GM23248 (cell line): ENCODE data around the gene LSM3. TPM values are rescaled to one million over a fixed set of nuclear protein-coding genes. Genes with fewer than 3 reads are reported as not detected.

Source experiments
- DNase-seq: peaks from one replicate; pipeline ENCODE4 v3.0.0-alpha.2; 2015
- H2AFZ ChIP-seq: fragments of 200-600 bp; sonication (generic); 2 replicates; pipeline ENCODE4 v1.6.1; 2016; ENCODE audit warnings: antibody characterized with exemption
- H3F3A ChIP-seq: fragments of 200-600 bp; sonication (generic); 2 replicates; pipeline ENCODE4 v1.6.1; 2016; ENCODE audit warnings: mild to moderate bottlenecking, antibody characterized with exemption, mixed run types; ENCODE audit not compliant: insufficient read depth
- H3K27ac ChIP-seq: fragments of 200-600 bp; sonication (generic); 2 replicates; pipeline ENCODE4 v1.5.1; 2016; ENCODE audit warnings: mild to moderate bottlenecking
- H3K27me3 ChIP-seq: fragments of 200-600 bp; sonication (generic); replicated peaks from 2 replicates; pipeline ENCODE4 v1.6.1; 2016; ENCODE audit warnings: mild to moderate bottlenecking; ENCODE audit not compliant: insufficient read depth
- H3K36me3 ChIP-seq: fragments of 200-600 bp; sonication (generic); 2 replicates; pipeline ENCODE4 v1.6.1; 2016; ENCODE audit warnings: low read depth, mild to moderate bottlenecking
- H3K4me1 ChIP-seq: fragments of 200-600 bp; sonication (generic); 2 replicates; pipeline ENCODE4 v1.6.1; 2016; ENCODE audit warnings: mild to moderate bottlenecking; ENCODE audit not compliant: insufficient read depth
- H3K4me2 ChIP-seq: fragments of 200-600 bp; sonication (generic); one replicate; pipeline ENCODE4 v1.6.1; 2016; ENCODE audit warnings: mild to moderate bottlenecking; ENCODE audit not compliant: unreplicated experiment
- H3K4me3 ChIP-seq: fragments of 200-600 bp; sonication (generic); 2 replicates; pipeline ENCODE4 v1.5.1; 2016; ENCODE audit warnings: mild to moderate bottlenecking
- H3K79me2 ChIP-seq: fragments of 200-600 bp; sonication (generic); 2 replicates; pipeline ENCODE4 v1.6.1; 2016; ENCODE audit warnings: mild to moderate bottlenecking; ENCODE audit not compliant: insufficient read depth
- H3K9ac ChIP-seq: fragments of 200-600 bp; sonication (generic); 2 replicates; pipeline ENCODE4 v1.6.1; 2016; ENCODE audit warnings: mild to moderate bottlenecking
- H3K9me2 ChIP-seq: fragments of 200-600 bp; sonication (generic); 2 replicates; pipeline ENCODE4 v1.6.1; 2016; ENCODE audit warnings: mixed run types, mild to moderate bottlenecking, moderate library complexity; ENCODE audit not compliant: insufficient read depth
- H3K9me3 ChIP-seq: fragments of 200-600 bp; sonication (generic); one replicate; pipeline ENCODE4 v1.6.1; 2017; ENCODE audit warnings: low read depth
- H4K20me1 ChIP-seq: fragments of 200-600 bp; sonication (generic); 2 replicates; pipeline ENCODE4 v1.6.0; 2016; ENCODE audit not compliant: insufficient read depth
- EZH2 ChIP-seq: fragments of 200-600 bp; sonication (generic); IDR thresholded peaks from 2 replicates; pipeline ENCODE4 v1.6.1; 2018; ENCODE audit warnings: antibody characterized with exemption, mild to moderate bottlenecking; ENCODE audit not compliant: insufficient read depth, poor library complexity, severe bottlenecking
- EZH2phosphoT487 ChIP-seq: fragments of 200-600 bp; sonication (generic); IDR thresholded peaks from 2 replicates; pipeline ENCODE4 v1.6.1; 2018; ENCODE audit warnings: antibody characterized with exemption, moderate library complexity, mild to moderate bottlenecking, low read depth; ENCODE audit not compliant: insufficient read depth
- WGBS, 2 experiments: methylation state at CpG; one replicate each; pipeline ENCODE4 v1.1.6; 2015 to 2017; ENCODE audit warnings: low lambda C conversion rate in 2 of 2, low coverage in 1 of 2; ENCODE audit errors: missing lambda C conversion rate in 2 of 2; 5-methylcytosine and 5-hydroxymethylcytosine counted together
- in situ Hi-C: fragments of 300-500 bp; cut with MboI; formaldehyde crosslinking; loops from 2 replicates; pipeline ENCODE4 v1.15.0; 2020
- polyA plus RNA-seq: library from polyadenylated mRNA; unstranded; fragments of >200 nt; fragmentation: Nextera tagmentation; extraction: Ambion mirVana; gene quantifications from 2 replicates; pipeline ENCODE4 v1.2.1, GENCODE V29; 2016
- total RNA-seq: library from RNA; depleted of rRNA; stranded (reverse); fragments of >200 nt; shearing (Covaris generic); gene quantifications from 2 replicates; pipeline ENCODE4 v1.2.3, GENCODE V29; 2014

LSM3 gene
- total and polyA plus RNA-seq, 2 experiments from 2014 or later = 9.4 to 32.3 TPM

DNA sequence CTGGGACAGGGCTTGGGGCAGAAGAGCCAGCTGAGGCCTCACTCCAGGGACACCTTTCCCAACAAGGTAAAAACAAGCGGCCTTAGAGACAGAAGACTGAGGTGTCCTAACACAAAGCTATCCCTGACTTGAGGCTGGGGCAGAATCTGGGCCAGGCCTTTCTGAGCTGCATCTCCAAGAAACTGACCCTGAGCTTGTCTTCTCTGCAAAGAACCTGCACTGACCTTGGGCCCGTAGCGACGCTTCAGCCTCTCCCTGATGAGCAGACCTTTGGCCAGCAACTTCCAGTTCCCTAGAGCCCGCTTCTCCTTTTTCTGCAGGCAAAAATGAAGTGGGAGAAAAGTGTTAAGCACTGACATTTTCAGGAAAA is 31.6 kb upstream of the LSM3 start:
- in situ Hi-C loops = no loop called here
- Histone ChIP-seq H3K4me1 (peaks cover 36% of the 10 kb centered on the region), H2AFZ (no peak overlapping the region), H3K36me3 (peaks cover 16% of the 10 kb centered on the region; the same call in 1 of the 2 replicates), H3K27me3 (no peaks in the 10 kb centered on the region), H3K79me2 (peaks cover 8% of the 10 kb centered on the region; the same call in 1 of the 2 replicates), H3K4me2 (no peak overlapping the region), H4K20me1 (no peaks in the 10 kb centered on the region), H3F3A (peaks cover 48% of the 10 kb centered on the region), H3K9me2 (no peaks in the 10 kb centered on the region), H3K4me3 (no peak overlapping the region), H3K27ac (no peak overlapping the region), H3K9me3 (no peaks in the 10 kb centered on the region), H3K9ac (no peak overlapping the region)
- WGBS, 2 experiments = 94 to 98% methylated on average over 5 of the region's 5 CpGs
- DNase-seq = no peak
- TF ChIP-seq EZH2phosphoT487 (no peak), EZH2 (no peak)

DNA sequence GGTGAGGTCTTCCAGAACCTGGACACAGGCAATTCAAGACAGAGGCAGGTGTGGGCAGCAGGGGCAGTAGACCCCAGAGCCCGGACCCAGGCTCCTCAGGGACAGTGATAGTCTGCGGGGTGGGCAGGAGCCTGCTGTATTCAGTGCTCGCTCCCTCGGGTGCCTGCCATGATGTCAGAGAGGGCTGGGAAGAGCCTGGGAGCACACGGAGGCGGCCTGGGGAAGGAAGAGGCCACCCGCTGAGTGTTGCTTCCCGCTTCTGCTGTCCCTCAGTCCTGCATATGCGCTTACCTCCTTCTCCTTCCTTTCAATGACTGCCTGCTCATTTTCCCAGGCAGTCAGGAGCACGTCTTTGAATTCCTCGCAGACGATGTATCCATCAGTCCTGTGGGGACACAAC is 31.0 kb upstream of the LSM3 start:
- WGBS, 2 experiments = 87 to 90% methylated on average over 8 to 12 of the region's 12 CpGs
- in situ Hi-C loops = no loop called here
- Histone ChIP-seq H3K4me1 (peaks cover 31% of the 10 kb centered on the region), H3K9ac (no peak overlapping the region), H4K20me1 (no peaks in the 10 kb centered on the region), H3K4me3 (no peak overlapping the region), H3K79me2 (peaks cover 8% of the 10 kb centered on the region; the same call in 1 of the 2 replicates), H3K27me3 (no peaks in the 10 kb centered on the region), H3K27ac (no peak overlapping the region), H3K9me3 (no peaks in the 10 kb centered on the region), H3K36me3 (peaks cover 15% of the 10 kb centered on the region; the same call in 1 of the 2 replicates), H3K4me2 (no peak overlapping the region), H2AFZ (no peak overlapping the region), H3K9me2 (no peaks in the 10 kb centered on the region), H3F3A (peaks cover 42% of the 10 kb centered on the region)
- no peak for TF ChIP-seq EZH2
- no peak for TF ChIP-seq EZH2phosphoT487
- DNase-seq = no peak

DNA sequence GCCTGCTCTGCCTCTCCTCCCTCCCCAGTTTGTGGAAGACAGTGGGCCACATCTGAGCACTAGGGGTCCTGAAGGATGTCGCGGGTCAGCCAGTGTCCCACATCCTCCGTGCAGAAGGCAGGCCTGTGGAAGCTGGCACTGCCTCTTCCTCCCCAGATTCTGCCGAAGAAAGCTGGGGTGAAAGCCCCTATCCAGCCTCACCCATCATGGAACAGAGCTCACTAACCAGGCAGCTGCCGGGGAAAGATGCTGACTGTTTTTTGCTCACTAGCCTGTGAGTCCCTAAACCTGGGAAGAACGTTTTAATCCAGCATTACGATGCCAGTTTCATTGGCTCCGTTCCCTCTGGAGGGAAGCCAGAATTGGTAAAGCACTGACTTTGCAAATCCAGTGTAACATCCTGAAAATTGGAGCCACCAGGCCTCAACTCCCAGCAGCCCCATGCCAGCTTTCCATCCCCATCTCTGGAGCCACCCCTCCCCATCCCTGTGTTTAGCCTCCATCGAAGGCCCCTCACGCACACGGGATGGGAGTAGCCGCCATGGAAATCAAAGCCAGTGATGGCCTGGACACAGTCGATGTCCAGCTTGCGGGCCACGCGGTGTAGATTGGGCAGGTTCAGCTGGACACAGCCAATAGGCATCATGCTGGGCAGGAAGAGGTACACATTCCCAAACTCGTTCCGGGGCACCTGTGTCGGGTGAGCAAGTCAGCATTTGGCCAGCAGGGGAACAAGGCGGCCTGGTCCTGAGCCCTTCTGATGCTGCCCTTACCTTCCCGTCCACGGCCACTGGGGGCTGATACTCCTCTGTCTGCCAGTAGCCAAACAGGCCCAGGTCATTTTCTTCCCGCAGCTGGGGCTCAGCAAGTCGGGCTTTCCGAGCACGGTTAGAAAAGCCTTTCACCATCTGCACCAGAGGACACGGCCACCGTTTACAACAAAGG is 30.3 kb upstream of the LSM3 start:
- Histone ChIP-seq H3K4me3 (no peak overlapping the region), H3K36me3 (peaks cover 21% of the 10 kb centered on the region; the same call in 1 of the 2 replicates), H3K4me1 (peaks cover 24% of the 10 kb centered on the region), H3K9me3 (no peaks in the 10 kb centered on the region), H3K4me2 (no peak overlapping the region), H3F3A (peaks cover 37% of the 10 kb centered on the region), H3K27ac (no peak overlapping the region), H3K9ac (no peak overlapping the region), H3K27me3 (no peaks in the 10 kb centered on the region), H3K9me2 (no peaks in the 10 kb centered on the region), H2AFZ (no peak overlapping the region), H4K20me1 (no peaks in the 10 kb centered on the region), H3K79me2 (peaks cover 14% of the 10 kb centered on the region; the same call in 1 of the 2 replicates)
- 80 to 82% methylated on average over 28 of the region's 28 CpGs for WGBS, 2 experiments
- in situ Hi-C loops = no loop called here
- peak; percentile 37 for DNase-seq
- TF ChIP-seq EZH2phosphoT487 (no peak), EZH2 (no peak)

DNA sequence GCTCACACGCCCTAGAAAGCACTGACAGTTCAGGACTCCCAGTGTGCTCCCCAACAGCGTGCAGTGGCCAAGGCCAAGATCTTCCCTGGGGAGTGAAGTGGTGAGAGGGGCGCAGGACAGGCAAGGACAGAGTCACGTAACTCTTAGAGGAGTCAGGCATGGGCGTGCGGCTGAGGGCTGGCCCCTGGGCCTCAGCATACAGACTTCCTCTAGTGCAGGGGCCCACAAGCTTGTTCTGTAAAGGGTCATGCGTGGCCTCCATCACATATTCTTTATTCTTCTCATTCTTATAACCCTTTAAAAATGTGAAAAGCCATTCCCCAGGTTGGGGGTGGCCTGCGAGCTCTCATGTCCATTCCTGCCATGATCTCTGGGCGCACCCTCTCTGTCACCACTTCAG is 28.5 kb upstream of the LSM3 start:
- TF ChIP-seq EZH2phosphoT487 (no peak), EZH2 (no peak)
- Histone ChIP-seq H3K27ac (no peak overlapping the region), H3K9me3 (no peaks in the 10 kb centered on the region), H2AFZ (no peak overlapping the region), H3K4me1 (peaks cover 8% of the 10 kb centered on the region), H3K4me2 (no peak overlapping the region), H3F3A (peaks cover 25% of the 10 kb centered on the region), H3K79me2 (peaks cover 25% of the 10 kb centered on the region), H3K9ac (no peak overlapping the region), H3K4me3 (no peak overlapping the region), H3K36me3 (peaks cover 30% of the 10 kb centered on the region; the same call in 1 of the 2 replicates), H3K27me3 (no peaks in the 10 kb centered on the region), H3K9me2 (no peaks in the 10 kb centered on the region), H4K20me1 (no peaks in the 10 kb centered on the region)
- DNase-seq = no peak
- 98 to 99% methylated on average over 9 of the region's 9 CpGs for WGBS, 2 experiments
- in situ Hi-C loops = no loop called here
